Activated naive CD8-positive, alpha-beta T cell (primary cell): ENCODE measurements around the gene ARFGEF3.

Source experiments
- H3K27ac Mint-ChIP-seq: one replicate; pipeline ENCODE4 v1.8.0; 2021; ENCODE audit warnings: mixed read lengths
- H3K27me3 Mint-ChIP-seq: one replicate; pipeline ENCODE4 v1.8.0; 2021; ENCODE audit warnings: mixed read lengths
- H3K36me3 Mint-ChIP-seq: one replicate; pipeline ENCODE4 v1.8.0; 2021; ENCODE audit warnings: mixed read lengths
- H3K4me1 Mint-ChIP-seq: one replicate; pipeline ENCODE4 v1.8.0; 2021; ENCODE audit warnings: low read depth, mixed read lengths
- H3K4me3 Mint-ChIP-seq: one replicate; pipeline ENCODE4 v1.8.0; 2021; ENCODE audit warnings: mild to moderate bottlenecking, mixed read lengths
- H3K9me3 Mint-ChIP-seq: one replicate; pipeline ENCODE4 v1.8.0; 2021; ENCODE audit warnings: low read depth, mixed read lengths

The ARFGEF3 gene

GRCh38 chr6:138307816-138308730, 146.3 kb downstream of the ARFGEF3 start:
- Mint-ChIP-seq H3K4me1 (no peaks in the 10 kb centered on the region), H3K27ac (no peak overlapping the region), H3K4me3 (no peak overlapping the region), H3K9me3 (no peaks in the 10 kb centered on the region), H3K27me3 (no peaks in the 10 kb centered on the region), H3K36me3 (no peaks in the 10 kb centered on the region)

- Mint-ChIP-seq H3K4me3 (no peak overlapping the region), H3K27ac (no peak overlapping the region), H3K27me3 (no peaks in the 10 kb centered on the region), H3K36me3 (no peaks in the 10 kb centered on the region), H3K4me1 (no peaks in the 10 kb centered on the region), H3K9me3 (no peaks in the 10 kb centered on the region)
Measured at GRCh38 chr6:138308731-138309110, 147.0 kb downstream of the ARFGEF3 start.

- H3K36me3 Mint-ChIP-seq, result no peaks in the 10 kb centered on the region
- H3K9me3 Mint-ChIP-seq, result no peaks in the 10 kb centered on the region
- H3K4me3 Mint-ChIP-seq, result no peak overlapping the region
- H3K27me3 Mint-ChIP-seq, result no peaks in the 10 kb centered on the region
- no peak overlapping the region for H3K27ac Mint-ChIP-seq
- no peaks in the 10 kb centered on the region for H3K4me1 Mint-ChIP-seq
Measured at GRCh38 chr6:138309695-138310094, 148.0 kb downstream of the ARFGEF3 start.

- no peaks in the 10 kb centered on the region for H3K9me3 Mint-ChIP-seq
- H3K27me3 Mint-ChIP-seq, result no peaks in the 10 kb centered on the region
- H3K4me1 Mint-ChIP-seq, result no peaks in the 10 kb centered on the region
- H3K36me3 Mint-ChIP-seq, result no peaks in the 10 kb centered on the region
- no peak overlapping the region for H3K4me3 Mint-ChIP-seq
- H3K27ac Mint-ChIP-seq, result no peak overlapping the region
Measured at GRCh38 chr6:138310294-138310693, 148.6 kb downstream of the ARFGEF3 start.

GRCh38 chr6:138310821-138311220, 149.1 kb downstream of the ARFGEF3 start:
- H3K27ac Mint-ChIP-seq, result no peak overlapping the region
- H3K4me3 Mint-ChIP-seq, result no peak overlapping the region
- no peaks in the 10 kb centered on the region for H3K27me3 Mint-ChIP-seq
- no peaks in the 10 kb centered on the region for H3K36me3 Mint-ChIP-seq
- H3K9me3 Mint-ChIP-seq, result no peaks in the 10 kb centered on the region
- no peaks in the 10 kb centered on the region for H3K4me1 Mint-ChIP-seq

- no peaks in the 10 kb centered on the region for H3K36me3 Mint-ChIP-seq
- H3K4me1 Mint-ChIP-seq, result no peaks in the 10 kb centered on the region
- no peaks in the 10 kb centered on the region for H3K27me3 Mint-ChIP-seq
- H3K9me3 Mint-ChIP-seq, result no peaks in the 10 kb centered on the region
- H3K27ac Mint-ChIP-seq, result no peak overlapping the region
- H3K4me3 Mint-ChIP-seq, result no peak overlapping the region
Measured at GRCh38 chr6:138311268-138311667, 149.5 kb downstream of the ARFGEF3 start.

GRCh38 chr6:138318741-138319375, 157.1 kb downstream of the ARFGEF3 start:
- Mint-ChIP-seq H3K4me3 (no peak overlapping the region), H3K27ac (no peak overlapping the region), H3K27me3 (peaks cover 5% of the 10 kb centered on the region), H3K4me1 (no peaks in the 10 kb centered on the region), H3K9me3 (no peaks in the 10 kb centered on the region), H3K36me3 (no peaks in the 10 kb centered on the region)

GRCh38 chr6:138321934-138322333, 160.2 kb downstream of the ARFGEF3 start:
- Mint-ChIP-seq H3K27me3 (peaks cover 10% of the 10 kb centered on the region), H3K4me3 (no peak overlapping the region), H3K9me3 (no peaks in the 10 kb centered on the region), H3K4me1 (no peaks in the 10 kb centered on the region), H3K27ac (no peak overlapping the region), H3K36me3 (no peaks in the 10 kb centered on the region)

GRCh38 chr6:138323821-138324220, 162.1 kb downstream of the ARFGEF3 start:
- no peak overlapping the region for H3K4me3 Mint-ChIP-seq
- no peaks in the 10 kb centered on the region for H3K4me1 Mint-ChIP-seq
- no peaks in the 10 kb centered on the region for H3K36me3 Mint-ChIP-seq
- H3K9me3 Mint-ChIP-seq, result no peaks in the 10 kb centered on the region
- no peak overlapping the region for H3K27ac Mint-ChIP-seq
- peaks cover 10% of the 10 kb centered on the region for H3K27me3 Mint-ChIP-seq

GRCh38 chr6:138328210-138328609, 166.5 kb downstream of the ARFGEF3 start:
- H3K4me1 Mint-ChIP-seq, result no peaks in the 10 kb centered on the region
- H3K4me3 Mint-ChIP-seq, result no peak overlapping the region
- H3K27me3 Mint-ChIP-seq, result peaks cover 6% of the 10 kb centered on the region
- no peak overlapping the region for H3K27ac Mint-ChIP-seq
- H3K9me3 Mint-ChIP-seq, result no peaks in the 10 kb centered on the region
- no peaks in the 10 kb centered on the region for H3K36me3 Mint-ChIP-seq

- Mint-ChIP-seq H3K4me3 (no peak overlapping the region), H3K27ac (no peak overlapping the region), H3K9me3 (no peaks in the 10 kb centered on the region), H3K36me3 (no peaks in the 10 kb centered on the region), H3K4me1 (no peaks in the 10 kb centered on the region), H3K27me3 (peaks cover 2% of the 10 kb centered on the region)
Measured at GRCh38 chr6:138330763-138331162, 169.0 kb downstream of the ARFGEF3 start.

GRCh38 chr6:138331444-138331843, 169.7 kb downstream of the ARFGEF3 start:
- Mint-ChIP-seq H3K4me3 (no peak overlapping the region), H3K9me3 (no peaks in the 10 kb centered on the region), H3K4me1 (no peaks in the 10 kb centered on the region), H3K27me3 (peaks cover under 1% of the 10 kb centered on the region), H3K36me3 (no peaks in the 10 kb centered on the region), H3K27ac (no peak overlapping the region)

GRCh38 chr6:138331984-138332383, 170.2 kb downstream of the ARFGEF3 start:
- Mint-ChIP-seq H3K27ac (no peak overlapping the region), H3K36me3 (no peaks in the 10 kb centered on the region), H3K4me1 (no peaks in the 10 kb centered on the region), H3K4me3 (no peak overlapping the region), H3K27me3 (no peaks in the 10 kb centered on the region), H3K9me3 (no peaks in the 10 kb centered on the region)

- Mint-ChIP-seq H3K4me1 (no peaks in the 10 kb centered on the region), H3K4me3 (no peak overlapping the region), H3K27me3 (peaks cover 1% of the 10 kb centered on the region), H3K9me3 (no peaks in the 10 kb centered on the region), H3K27ac (no peak overlapping the region), H3K36me3 (no peaks in the 10 kb centered on the region)
Measured at GRCh38 chr6:138334000-138334399, 172.3 kb downstream of the ARFGEF3 start.

GRCh38 chr6:138334963-138335362, 173.2 kb downstream of the ARFGEF3 start:
- Mint-ChIP-seq H3K4me1 (no peaks in the 10 kb centered on the region), H3K9me3 (no peaks in the 10 kb centered on the region), H3K36me3 (no peaks in the 10 kb centered on the region), H3K27me3 (peaks cover 1% of the 10 kb centered on the region), H3K27ac (no peak overlapping the region), H3K4me3 (no peak overlapping the region)
